ENCODE measurements around the gene CELF4.

The CELF4 gene

DNA sequence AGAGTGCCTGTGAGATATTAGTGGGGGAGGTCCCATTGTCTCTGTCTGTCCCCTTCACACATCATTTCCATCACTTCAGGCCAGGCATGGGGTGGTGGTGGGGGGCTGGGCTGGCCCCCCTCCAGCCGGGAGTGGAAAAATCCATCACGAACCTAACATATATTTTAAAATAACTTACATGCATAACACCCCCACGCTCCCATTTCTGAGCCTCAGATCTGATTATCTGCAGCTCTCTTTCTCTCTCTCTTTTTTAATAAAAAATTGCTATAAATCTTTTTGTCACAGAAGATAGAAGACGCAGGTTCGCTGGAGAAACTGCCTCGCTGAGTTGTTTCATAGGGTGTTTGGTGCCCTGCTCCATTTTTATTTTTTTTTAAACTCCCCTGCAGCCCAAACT lies 159.8 kb downstream of the CELF4 start:
- no peak for DNase-seq

DNA sequence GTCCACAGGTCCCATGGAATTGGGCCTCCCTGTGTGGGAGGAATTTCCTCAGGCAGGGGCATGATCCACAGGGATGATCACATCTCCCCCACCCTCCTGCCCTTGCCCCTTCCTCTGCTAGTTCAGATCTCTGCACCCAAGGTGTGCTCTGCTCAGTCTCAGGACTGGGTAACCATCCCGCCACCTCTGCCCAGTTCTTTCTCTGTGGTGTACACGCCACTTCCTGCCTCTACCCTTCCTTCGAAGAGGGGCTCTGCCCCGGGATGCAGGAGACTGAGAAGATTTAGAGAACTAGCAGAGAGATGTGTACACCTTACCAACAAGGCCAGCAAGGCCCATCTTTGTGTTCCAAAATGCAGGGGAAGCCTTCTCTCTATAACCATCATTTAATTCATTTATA lies 160.4 kb downstream of the CELF4 start:
- no peak for DNase-seq

DNA sequence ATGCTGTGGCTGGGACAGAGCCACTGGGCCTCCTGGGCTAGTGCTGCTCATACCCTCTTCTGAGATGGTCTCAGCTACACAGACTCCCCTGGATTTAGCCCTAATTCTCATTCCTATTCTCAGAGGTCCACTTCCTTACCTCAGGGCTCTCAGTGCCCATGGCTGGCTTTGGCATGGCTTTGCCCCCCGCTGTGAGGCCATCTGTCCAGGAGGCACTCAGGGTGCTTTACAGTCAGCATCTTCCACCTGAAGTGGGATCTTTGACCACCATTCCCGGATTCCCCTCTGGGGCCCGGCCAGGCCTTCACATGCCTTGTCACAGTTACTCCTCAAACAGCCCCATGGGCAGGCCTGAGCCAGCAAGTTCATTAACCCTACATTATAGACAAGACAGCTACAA lies 161.8 kb downstream of the CELF4 start:
- no peak for DNase-seq

DNA sequence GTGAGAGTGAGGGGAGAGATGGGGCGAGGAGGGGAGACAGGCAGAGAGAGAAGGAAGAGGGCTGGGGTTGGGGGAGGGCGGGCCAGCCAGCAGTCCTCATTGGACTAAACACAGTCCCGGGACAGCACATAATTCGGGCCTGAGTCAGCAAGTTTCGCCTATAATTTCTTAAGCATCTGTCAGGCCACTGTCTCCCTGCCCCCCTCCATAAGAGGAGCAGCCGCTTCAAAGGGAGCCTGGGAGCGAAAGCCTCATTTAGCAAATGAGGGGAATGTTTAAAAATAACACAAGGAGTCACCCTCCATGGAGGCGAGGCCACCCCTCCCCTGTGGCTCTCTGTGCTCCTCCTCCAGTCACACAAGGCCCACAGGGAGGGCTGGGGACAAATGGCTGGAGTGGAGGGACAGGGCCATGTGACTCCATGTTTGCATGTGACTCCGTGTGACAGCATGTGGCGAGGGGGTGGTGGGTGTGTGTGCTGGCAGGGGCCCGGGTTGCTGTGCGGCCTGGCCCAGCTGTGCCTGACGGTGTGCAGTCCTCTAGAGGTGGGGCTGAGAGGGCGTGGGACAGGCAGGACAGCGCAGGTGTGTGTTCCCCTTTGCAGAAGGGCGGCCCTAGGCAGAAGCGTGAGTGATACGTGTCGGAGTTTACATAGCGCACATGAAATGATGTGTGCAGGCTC lies 162.4 kb downstream of the CELF4 start:
- DNase-seq, result no peak

DNA sequence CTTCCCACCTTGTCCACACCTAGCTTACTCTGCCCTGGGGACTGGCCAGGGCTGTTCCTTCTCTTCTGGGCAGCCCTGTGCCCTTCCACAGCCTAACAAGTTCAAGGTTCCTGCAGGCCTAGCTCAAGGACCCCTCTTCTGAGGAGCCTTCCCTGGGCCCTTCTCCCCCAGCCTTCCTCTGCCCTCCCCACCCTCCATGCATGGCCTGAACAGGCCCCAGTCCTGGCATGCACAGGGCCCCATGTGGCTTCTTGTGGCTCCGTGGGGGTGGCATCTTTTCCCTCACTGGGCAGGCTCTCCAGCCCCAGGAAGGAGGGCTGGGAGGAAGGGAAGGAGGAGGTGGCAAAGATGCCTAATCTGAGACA lies 162.9 kb downstream of the CELF4 start:
- no peak for DNase-seq

DNA sequence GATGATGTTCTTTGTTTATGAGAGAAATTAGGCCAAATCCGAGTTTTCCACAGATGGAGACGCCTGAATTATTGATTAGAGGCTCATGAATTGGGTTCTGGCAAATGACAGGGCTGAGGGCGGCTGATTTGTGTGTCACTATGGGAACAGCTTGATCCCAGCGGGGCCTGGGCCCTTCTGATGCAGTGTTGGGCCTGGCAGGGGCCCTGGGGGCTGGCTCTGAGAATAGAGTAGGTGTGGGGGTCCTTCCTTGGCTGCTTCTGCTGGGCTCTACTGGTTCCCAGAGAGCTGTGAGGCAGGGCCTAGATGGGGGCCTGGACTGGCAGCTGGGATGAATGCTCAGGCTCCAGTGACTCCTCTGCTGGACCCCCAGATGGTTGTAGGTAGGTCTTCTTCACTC lies 164.8 kb downstream of the CELF4 start:
- DNase-seq, result no peak

DNA sequence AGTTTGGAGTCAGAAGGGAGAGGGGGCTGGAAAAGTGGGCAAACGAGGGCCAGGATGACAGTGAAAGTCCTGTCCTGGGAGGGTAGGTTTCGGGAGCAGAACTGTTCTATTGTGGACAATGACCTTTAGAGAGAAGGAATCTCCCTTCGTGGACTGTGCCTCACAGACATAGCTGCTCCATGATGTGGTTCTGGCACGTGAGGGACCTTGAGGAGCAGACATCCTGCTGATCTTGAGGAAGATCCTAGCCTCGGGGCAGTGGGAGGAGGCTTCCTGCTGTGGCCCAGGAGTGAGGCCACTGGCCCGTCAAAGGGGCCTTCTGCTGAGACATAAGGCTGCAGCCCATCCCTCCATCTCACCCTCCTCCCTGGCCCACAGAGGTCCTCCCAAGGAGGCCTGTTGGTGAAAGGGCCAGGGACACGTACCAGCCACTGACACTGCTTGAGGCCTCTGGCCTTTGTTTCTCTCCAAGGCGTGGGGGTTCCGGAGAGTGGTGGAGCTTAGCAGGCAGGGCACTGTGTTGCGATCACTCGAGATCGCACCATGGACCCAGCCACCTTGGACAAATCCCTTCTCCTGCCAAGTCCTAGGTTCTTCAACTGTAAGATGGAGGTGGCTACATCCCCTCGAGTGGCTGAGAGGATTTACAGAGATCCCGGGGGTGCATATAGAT lies 167.2 kb downstream of the CELF4 start:
- no peak for DNase-seq

DNA sequence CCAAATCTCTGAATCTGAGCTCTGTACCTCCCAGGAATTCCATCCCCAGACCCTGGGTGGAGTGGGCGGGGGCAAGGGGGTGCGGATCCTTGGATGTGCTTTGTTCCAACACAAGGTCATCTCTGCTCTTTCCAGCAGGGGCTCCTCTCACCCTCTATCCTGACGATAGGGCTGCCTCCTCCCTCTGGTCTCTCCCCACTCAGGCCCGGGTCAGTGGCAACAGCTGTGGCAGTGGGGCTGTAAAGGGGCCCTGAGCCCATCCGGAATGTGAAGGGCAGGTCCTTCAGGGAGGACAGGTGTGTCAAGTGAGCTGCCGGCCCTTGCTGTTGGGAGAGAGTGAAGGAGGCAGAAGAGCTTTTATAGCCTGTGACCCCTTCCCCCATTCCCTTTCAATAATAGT lies 167.8 kb downstream of the CELF4 start:
- DNase-seq, result no peak

DNA sequence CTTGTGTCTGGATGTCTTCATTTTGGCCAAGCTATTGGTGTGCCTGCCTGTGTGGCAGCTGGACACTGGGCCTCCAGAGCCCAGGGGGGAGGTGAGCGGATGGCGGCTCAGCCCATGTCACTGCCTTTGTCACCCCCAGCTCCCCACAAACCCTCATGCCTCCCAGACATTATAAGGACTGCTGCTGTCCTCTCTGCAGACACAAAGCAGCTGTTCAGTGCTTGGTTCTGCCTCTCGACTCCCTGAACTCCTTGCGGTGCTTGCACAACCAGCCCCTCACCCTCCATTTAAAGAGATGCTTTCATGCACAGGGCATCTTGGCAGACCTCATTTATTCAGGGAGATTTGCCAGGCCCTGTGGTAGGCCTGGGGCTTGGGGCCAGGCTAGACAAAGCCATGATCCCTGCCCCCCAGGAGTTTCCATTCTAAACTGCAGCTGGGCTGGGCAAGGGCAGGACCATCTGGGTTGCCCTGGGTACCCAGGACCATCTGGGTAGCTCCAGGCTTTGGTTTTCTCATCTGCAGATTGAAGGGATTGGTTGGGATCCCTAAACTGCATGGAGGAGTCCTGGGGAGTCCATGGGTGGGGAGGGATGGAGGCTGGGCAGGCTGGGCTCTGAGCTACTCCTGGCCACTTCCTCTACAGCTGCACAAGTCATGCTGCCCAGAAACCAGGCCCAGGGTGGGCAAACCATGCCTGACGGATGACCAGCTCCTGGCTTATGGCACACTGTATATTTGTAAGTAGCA lies 168.5 kb downstream of the CELF4 start:
- no peak for DNase-seq

DNA sequence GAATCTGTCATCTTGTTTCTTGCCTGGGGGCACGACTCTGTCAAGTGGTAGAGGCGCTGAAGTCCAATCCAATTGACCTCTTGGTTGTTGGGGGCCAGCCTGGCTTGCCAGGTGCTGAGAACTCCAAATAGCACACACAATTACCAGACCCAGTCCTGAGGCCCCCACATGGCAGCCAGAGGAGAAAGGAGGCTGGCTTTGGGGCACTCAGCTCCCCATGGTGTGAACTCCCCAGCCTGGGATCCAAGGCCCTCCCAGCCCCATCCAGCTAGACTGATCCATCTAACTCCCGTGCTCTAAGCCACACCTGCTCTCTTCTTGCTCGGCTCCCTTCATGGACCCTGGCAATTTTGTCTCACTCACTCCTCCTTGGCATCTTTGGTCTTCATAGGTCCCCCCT lies 170.0 kb downstream of the CELF4 start:
- DNase-seq, result no peak

DNA sequence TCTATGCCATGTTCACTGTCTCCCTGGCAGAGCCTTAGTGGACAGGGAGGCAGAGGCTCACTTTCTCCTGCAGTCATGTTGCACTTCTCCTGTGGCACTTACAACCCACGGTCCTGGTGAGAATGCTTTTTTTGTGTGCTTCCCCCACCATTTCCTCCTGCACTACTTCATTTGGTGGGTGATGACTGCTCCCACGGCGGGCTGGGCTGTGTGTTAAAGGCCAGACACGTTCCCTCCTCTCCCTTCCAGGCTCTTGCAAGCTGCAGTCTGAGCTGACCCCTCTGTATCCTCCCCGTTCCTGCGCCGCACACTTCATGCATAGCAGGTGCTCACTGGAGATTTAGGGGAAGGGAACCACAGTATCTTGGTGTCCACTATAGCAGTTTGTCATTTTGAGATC lies 170.5 kb downstream of the CELF4 start:
- no peak for DNase-seq

DNA sequence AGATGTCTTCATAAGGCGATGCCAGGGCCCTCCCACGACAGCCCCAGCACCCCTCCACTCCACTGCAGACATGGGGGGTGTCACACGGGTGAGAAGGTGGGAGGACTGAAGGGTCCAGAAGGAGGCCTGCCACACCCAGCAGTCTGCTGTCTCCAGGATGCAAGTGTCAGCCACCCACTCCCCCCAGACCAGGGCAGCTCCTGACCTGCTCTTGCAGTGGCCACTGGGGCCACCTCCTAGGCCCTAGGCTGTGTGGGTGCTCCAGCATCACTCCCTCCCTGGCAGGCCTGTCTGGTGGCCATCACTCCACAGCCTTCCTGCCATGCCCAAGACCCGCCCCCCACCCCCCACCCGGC lies 171.0 kb downstream of the CELF4 start:
- DNase-seq, result no peak

DNA sequence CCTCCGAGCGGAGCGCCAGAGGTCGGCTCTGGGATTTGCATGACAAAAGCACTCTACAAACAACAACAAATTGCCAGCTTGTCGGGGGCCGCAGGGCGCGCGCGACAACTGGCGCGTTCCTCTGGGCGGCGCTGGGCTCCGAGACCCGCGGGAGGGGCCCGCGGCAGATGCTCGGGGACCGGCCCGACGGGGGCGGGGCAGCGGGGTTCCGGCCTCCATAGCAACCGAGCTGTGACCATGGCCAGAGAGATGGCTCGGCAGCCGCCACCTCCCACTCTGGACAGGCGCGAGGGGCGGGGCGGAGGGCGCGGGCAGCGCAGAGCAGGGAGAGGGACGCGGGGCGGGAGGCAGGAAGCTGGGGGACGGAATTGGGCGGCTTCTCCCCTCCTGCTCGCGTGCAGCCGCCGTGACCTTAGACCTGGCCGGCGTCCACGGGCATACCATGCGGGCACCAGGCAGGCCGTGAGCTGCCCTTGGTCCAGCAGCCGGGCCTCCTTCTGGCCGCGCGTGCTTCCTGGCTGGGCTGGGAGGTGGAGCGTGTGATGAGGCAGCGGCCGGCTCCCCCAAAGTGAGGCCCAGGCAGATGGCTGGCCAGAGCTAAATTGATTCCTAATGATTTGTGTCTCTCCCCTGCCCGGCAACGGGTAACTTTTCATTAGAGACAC lies 171.5 kb downstream of the CELF4 start:
- DNase-seq, result no peak

DNA sequence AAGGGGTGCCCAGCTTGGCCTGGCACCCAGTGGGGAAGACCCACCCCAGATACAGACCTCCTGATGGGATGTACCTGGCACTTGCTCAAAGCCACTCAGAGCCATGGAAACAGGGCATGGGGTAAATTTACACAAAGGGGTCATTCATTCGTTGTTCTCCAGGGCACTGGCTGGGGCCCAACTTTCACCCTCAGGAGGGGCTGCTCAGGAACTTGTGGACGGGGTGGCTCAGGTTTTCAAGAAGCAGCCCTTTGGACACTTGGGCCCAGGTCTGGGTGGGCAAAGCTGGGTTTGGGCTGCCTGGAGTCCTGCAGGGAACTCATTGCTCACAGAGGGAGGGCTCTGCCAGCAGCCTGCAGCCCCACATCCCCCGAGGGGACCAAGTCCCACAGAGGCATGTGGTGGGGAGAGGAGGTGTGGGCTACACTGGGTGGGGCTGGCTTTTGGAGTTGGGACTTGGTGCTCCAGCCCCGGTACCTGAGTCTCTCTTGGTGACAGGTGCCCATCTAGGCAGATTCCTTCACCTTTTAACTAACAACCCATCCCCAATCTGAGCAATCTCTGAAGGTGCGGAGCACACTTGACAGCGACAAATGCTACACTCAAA lies 172.3 kb downstream of the CELF4 start:
- no peak for DNase-seq

DNA sequence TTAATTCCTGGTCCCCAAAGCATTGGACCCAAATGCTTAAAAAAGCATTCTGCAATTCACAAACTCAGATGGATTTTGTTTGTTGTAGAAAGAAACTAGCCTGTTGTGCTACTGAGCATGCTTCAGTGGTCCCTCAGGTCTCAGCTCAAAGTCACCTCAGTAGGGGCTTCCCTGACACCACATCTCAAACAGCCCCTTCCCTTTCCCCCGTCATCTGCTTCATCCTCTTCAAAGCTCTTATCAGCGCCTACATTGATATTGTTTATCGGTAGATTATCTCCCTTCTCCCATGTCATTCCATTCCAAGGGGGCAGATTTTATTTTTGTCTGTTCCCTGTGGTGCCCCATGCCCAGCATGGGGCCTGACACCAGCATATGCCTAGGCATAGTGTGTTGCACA lies 172.9 kb downstream of the CELF4 start:
- no peak for DNase-seq

DNA sequence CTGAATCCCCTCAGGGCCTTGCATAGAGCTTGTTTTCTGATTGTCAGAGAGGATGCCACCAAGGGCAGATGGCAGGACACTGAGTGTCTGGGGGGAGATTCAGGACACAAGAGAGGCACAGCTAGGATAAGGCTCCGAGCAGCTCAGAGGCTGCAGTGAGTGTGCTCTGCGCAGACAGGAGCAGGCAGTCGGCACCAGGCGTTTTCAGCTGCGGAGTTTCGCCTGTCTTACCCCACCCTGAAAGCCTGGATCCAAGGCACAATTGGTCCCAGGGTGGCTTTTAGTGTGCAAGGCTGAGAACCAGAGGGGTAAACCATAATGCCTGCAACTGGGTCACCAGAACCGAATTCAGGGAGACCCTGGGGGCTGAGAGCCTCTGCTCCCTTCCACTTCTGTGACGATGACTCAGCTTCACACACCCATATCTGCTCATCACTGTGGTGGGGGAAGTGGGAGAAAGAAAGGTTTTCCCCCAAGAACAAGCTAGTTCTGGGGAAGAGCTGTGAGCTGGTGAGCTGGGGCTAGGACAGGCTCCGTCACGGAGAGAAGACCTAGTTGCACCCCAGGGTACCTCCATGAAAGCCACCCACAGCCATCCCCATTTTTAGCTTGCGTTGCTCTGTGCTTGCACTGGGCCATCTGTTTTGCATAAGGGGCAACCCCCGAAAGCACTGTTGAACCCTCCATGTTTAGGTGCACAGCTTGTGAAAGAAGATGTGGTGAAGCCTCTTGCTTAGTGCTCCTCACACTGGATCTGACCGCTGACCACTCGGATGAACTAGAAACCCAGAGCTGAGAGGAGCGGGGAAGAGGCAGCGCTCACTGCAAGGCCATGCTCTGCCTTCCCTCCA lies 173.7 kb downstream of the CELF4 start:
- no peak for DNase-seq

DNA sequence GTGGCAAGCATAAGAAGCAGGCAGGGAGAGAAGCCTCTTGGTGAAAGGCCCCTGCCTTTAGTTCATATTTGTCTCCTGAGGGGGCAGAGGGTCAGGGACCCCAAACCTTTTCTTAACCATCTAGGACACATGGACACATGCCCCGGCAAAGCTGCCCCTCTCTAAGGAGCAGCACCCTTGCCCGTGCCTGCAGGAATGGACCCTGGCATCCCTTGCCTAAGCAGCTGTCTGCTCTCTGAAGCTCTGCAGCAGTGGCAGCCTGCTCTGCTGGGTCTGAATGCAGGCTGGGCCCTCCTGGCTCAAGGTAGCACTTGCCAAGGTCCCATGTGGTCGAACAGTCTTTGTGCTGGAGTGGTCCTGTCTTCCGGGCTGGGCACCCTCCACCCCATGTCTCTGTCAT lies 174.4 kb downstream of the CELF4 start:
- no peak for DNase-seq

DNA sequence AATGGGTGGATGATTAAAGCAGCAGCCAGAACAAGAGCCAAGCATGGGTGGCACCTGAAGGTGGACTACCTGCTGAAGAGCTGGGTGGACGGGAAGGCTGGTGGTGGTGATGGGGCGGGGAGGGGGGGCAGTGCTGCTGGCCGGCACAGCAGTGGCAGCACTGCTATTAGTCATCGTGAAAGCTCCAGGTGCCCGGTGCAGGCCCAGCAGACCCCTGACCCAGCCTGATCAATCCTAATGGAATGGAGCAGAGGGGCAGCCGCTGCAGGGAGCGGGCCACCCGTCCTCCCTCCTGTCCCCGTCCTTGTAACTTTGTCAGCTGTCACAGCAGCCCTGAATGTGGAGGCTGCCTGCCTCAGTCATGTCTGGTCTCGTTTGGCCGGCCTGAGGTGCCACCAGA lies 174.9 kb downstream of the CELF4 start:
- DNase-seq, result no peak

DNA sequence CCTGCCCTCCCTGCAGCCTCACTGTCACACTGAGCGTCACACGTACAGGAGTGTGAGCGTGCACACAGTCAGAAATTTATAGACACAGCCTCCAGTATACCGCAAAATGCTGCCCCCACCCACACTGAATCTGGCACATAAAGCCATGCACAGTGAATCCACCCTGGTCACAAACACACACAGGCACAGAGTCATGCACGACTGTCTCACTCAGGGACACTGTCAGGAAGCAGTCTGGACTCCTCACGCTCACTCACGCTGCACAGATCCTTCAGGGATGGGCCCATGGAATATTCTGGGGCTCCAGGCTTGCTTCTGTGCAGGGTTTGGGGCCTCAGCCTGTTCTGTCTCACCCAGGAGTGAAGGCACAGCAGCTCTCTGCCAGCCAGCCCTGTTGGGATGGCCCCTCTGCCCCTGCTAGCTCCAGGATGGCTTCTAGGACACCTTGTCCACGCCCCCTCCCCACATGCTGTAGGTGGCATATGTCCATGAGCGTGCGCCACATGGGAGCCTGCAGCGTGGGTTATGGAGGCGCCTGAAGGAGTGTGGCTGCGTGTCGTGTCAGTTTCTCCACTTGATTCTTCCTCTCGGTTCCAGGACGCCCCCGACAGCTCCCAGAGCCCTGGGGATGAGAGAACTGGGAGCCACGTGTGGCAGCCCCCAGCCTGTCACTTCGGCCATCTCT lies 175.8 kb downstream of the CELF4 start:
- DNase-seq, result no peak

DNA sequence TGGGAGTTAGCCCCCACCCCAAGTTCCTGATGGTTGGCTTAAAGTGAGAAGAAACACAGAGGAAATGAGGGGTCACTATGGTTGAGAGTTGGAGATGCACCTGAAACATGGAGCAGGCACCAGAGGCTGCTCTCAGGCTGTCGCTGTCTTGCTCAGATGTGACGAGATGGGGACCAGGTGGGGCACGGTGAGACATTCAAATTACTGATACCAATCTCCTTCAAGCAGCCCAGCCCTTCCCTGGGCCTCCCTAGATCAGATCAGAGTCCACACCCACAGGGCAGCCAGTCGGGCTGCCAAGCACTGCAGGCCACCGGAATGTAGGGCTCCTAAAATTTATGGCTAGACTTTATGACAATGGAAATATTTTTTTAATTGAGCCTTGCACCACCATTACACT lies 176.6 kb downstream of the CELF4 start:
- DNase-seq, result no peak

DNA sequence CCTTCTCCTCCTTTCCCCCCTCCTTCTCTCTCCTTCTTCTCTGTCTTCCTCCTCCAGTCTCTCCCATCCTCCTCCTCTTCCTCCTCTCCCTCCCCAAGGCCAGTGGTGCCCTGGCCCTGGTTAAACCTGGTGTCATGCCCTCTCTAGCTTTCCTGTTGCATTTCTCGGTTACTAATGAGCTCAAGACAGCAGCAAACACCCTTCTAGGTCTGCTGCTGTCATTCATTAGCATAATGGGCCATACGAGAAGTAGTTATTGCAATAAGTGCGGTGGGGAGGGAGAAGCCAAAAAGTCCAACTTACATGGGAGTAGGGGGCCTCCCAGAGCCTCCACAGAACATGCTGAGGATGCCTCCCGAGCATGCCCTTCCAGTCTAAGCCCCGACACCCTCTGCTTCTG lies 177.2 kb downstream of the CELF4 start:
- no peak for DNase-seq
